ENCODE data around the gene WNK2.
"Not testable (repeated sequence)": the region's sequence is repeated elsewhere in the genome, so short reads cannot be mapped to it uniquely, and the experiment has no call there.

Gene WNK2

DNA sequence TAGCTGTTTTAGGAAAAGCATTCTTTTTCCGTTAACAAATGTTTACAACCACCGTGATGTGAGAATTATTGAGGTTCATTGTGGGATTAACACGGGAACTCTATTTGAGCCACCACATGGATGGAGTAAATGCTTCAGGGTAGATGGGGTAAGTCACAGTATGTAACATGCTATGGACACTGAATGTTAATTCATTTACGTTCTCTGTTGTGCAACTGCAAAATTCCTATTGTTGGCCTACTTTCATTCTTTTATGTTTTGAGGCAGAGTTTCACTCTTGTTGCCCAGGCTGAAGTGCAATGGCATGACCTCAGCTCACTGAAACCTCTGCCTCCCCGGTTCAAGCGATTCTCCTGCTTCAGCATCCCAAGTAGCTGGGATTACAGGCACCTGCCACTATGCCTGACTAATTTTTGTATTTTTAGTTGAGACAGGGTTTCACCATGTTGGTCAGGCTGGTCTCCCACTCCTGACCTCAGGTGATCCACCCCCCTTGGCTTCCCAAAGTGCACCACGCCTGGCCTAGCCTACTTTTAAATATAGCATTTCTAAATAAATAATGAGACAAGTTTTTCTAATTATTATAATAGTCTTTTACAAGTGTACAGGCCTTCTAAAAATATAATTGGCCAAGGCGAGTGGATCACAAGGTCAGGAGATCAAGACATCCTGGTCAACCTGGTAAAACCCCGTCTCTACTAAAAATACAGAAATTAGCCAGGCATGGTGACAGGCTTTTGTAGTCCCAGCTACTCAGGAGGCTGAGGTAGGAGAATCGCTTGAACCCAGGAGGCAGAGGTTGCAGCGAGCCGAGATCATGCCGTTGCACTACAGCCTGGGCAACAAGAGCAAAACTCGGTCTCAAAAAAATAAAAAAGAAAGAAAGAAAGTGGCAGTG, 169.7 kb downstream of the WNK2 start:
- DNase-seq = not testable (repeated sequence)

DNA sequence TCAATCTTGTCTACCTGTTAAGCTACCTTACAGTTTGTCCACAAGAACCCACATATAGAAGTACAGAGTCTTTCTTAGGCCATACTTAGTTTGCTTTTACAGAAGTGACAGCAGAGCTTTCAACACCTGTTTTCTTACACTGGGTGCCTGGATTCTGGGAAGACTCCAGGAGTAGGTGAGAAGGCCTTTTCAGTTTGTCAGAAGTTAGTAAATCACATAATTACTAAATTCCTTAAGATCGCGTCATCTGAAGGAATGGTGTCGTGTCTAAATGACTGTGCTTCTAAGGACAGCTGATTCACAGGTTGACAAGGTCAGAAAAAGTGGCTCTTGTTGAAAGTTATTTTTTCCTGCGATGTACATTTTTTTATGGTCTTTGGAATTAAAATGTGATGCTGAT, 170.5 kb downstream of the WNK2 start:
- DNase-seq = no peak

GRCh38 chr9:93355827-93356226, 171.9 kb downstream of the WNK2 start:
- DNase-seq = no peak

- DNase-seq = no peak
Observed at GRCh38 chr9:93357649-93358048, 173.7 kb downstream of the WNK2 start.

GRCh38 chr9:93359907-93360306, 176.0 kb downstream of the WNK2 start:
- DNase-seq = not testable (repeated sequence)

- DNase-seq = no peak
Observed at GRCh38 chr9:93361995-93362394, 178.1 kb downstream of the WNK2 start.

- no peak for DNase-seq
Observed at GRCh38 chr9:93364734-93365426, 180.9 kb downstream of the WNK2 start.

- no peak for DNase-seq
Observed at GRCh38 chr9:93365427-93366118, 181.6 kb downstream of the WNK2 start.

DNA sequence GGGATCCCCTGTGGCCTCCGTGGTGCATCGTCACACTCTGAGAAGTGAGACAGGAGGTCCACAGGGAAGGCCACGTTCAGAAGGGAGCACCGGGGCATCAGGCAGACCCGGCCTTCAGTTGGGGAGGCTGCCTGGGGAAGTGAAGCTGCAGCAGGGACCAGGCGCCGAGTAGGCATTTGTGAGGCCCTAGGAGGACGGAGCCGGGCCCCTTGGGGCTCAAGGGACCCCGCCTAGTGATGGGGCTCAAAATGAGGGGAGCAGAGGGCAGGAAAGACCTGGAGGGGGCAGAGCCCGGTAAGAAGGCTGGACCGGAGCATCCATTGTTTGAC, 182.1 kb downstream of the WNK2 start:
- DNase-seq = no peak

DNA sequence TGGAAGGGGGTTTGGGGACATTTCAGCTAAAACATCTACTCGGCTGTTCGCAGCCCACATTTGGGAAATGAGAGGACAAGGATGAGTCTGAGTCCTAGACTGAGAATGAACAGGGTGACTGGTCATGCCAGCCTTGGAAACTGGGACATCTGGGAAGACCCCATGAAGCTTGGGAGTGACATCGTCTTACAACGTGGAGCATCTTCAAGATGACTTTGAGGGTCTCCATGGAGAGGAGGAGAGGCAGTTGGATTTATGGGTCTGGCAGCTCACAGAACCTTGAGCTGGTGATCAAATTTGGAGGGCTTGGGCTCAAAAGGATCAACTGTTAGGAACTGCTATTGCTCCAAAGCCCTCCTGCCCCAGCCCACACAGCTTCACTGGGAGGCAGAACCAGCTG, 182.5 kb downstream of the WNK2 start:
- not testable (repeated sequence) for DNase-seq

DNA sequence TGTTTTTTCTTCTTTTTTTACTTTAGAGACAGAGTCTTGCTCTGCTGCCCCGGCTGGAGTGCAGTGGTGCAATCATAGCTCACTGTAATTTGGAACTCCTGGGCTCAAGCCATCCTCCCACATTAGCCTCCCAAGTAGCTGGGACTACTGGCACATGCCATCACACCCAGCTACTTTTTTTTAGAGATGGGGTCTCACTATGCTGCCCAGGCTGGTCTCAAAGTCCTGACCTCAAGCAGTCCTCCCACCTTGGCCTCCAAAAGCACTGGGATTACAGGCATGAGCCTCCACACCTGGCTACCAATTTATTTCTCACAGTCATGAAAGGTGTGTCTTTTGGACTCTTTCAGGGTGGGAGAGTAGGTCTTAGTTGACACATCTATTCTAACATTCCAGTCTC, 184.5 kb downstream of the WNK2 start:
- DNase-seq = no peak

DNA sequence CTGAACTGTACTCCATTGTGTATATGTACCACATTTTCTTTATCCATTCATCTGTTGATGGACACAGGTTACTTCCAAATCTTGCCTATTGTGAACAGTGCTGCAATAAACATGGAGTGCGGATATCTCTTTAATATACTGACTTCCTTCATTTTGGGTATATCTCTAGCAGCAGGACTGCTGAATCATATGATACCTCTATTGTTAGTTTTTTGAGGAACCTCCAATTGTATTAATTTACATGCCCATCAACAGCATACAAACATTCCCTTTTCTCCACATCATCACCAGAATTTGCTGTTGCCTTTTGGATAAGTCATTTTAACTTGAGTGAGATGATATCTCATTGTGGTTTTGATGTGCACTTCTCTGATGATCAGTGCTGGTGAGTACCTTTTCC, 185.7 kb downstream of the WNK2 start:
- no peak for DNase-seq

Measured in GOT3 (cell line).